Liver (tissue), 9 donors: Measurements from ENCODE around the gene PACSIN2. TPM values are rescaled to one million over a fixed set of nuclear protein-coding genes. Genes with fewer than 3 reads are reported as not detected.

Source experiments
- DNase-seq: peaks from one replicate; pipeline ENCODE4 v3.0.0-alpha.2; 2017; ENCODE audit warnings: low spot score
- H3K27ac ChIP-seq, 2 donors: one replicate each; pipeline ENCODE4 v1.7.0; 2013; ENCODE audit warnings: inconsistent platforms in 2 of 2, low read length in 2 of 2, control low read depth in 1 of 2, low read depth in 1 of 2, mild to moderate bottlenecking in 1 of 2
- H3K27me3 ChIP-seq, 4 donors: one replicate each; pipeline versions ENCODE4 v1.6.1 to v1.7.0; 2013; ENCODE audit warnings: low read length in 3 of 4, inconsistent platforms in 1 of 4, mild to moderate bottlenecking in 1 of 4, moderate library complexity in 1 of 4; ENCODE audit not compliant: control insufficient read depth in 4 of 4, insufficient read depth in 4 of 4
- H3K36me3 ChIP-seq, 4 donors: one replicate each; pipeline versions ENCODE4 v1.6.1 to v1.7.0; 2013; ENCODE audit warnings: low read length in 3 of 4, mild to moderate bottlenecking in 3 of 4, low read depth in 1 of 4, moderate library complexity in 1 of 4; ENCODE audit not compliant: control insufficient read depth in 4 of 4, insufficient read depth in 3 of 4
- H3K4me1 ChIP-seq, 4 donors: one replicate each; pipeline versions ENCODE4 v1.6.1 to v1.7.0; 2013; ENCODE audit warnings: low read length in 3 of 4, mild to moderate bottlenecking in 3 of 4, moderate library complexity in 1 of 4; ENCODE audit not compliant: control insufficient read depth in 4 of 4, insufficient read depth in 4 of 4
- H3K4me3 ChIP-seq, 3 donors: one replicate each; pipeline versions ENCODE4 v1.6.1 to v1.7.0; 2013; ENCODE audit warnings: low read length in 3 of 3, control low read depth in 1 of 3, low read depth in 1 of 3, mild to moderate bottlenecking in 1 of 3
- H3K9ac ChIP-seq, 2 donors: one replicate each; pipeline ENCODE4 v1.7.0; 2013; ENCODE audit warnings: low read length in 2 of 2, mild to moderate bottlenecking in 2 of 2, moderate library complexity in 2 of 2, control low read depth in 1 of 2, low read depth in 1 of 2
- H3K9me3 ChIP-seq, 4 donors: one replicate each; pipeline versions ENCODE4 v1.6.1 to v1.7.0; 2013; ENCODE audit warnings: low read length in 3 of 4; ENCODE audit not compliant: control insufficient read depth in 4 of 4
- JUND ChIP-seq, 2 donors: IDR thresholded peaks; 2 replicates each; pipeline ENCODE4 v1.6.1; 2016; ENCODE audit warnings: antibody characterized with exemption in 2 of 2
- MAX ChIP-seq: IDR thresholded peaks from 2 replicates; pipeline ENCODE4 v1.6.1; 2016; ENCODE audit warnings: antibody characterized with exemption
- NR2F2 ChIP-seq: IDR thresholded peaks from 2 replicates; pipeline ENCODE4 v1.6.1; 2016; ENCODE audit warnings: antibody characterized with exemption
- RXRA ChIP-seq, 2 donors: IDR thresholded peaks; 2 replicates each; pipeline ENCODE4 v1.6.1; 2017 to 2018; ENCODE audit warnings: antibody characterized with exemption in 2 of 2, mild to moderate bottlenecking in 1 of 2
- TAF1 ChIP-seq: conservative IDR thresholded peaks from 2 replicates; pipeline ENCODE4 v1.6.1; 2016; ENCODE audit warnings: antibody characterized with exemption, mild to moderate bottlenecking
- ZBTB33 ChIP-seq: IDR thresholded peaks from 2 replicates; pipeline ENCODE4 v1.6.1; 2016; ENCODE audit warnings: antibody characterized with exemption
- WGBS: extraction: QIAGEN DNeasy Blood & Tissue Kit; methylation state at CpG from one replicate; pipeline ENCODE4 v1.1.7; 2013; 5-methylcytosine and 5-hydroxymethylcytosine counted together
- polyA plus RNA-seq, 2 donors: library from polyadenylated mRNA; stranded (reverse) in 1 of 2; unstranded in 1 of 2; fragments of 200-250 nt in 1 of 2; fragments of >200 nt in 1 of 2; fragmentation: Nextera tagmentation in 1 of 2; extraction: Ambion mirVana in 1 of 2; gene quantifications; one replicate each; pipeline versions ENCODE4 v1.2.1 to v1.2.3, GENCODE V29; 2013 to 2015
- total RNA-seq, 2 donors: library from RNA; depleted of rRNA; stranded (reverse); fragments of >200 nt; gene quantifications; one replicate each; pipeline ENCODE4 v1.2.3, GENCODE V29; 2014
- TF ChIP-seq, protein P1 (sequence below): IDR thresholded peaks from 2 replicates; pipeline ENCODE4 v1.6.1; 2016; ENCODE audit warnings: antibody characterized with exemption, mild to moderate bottlenecking
- donor health status: healthy.
- donor health status: healthy.
- donor health status: healthy.
- donor health status: healthy.
- donor health status: healthy.

The PACSIN2 gene
- total and polyA plus RNA-seq, 4 donors = 9.1 to 31.4 (median 17.0) TPM

DNA sequence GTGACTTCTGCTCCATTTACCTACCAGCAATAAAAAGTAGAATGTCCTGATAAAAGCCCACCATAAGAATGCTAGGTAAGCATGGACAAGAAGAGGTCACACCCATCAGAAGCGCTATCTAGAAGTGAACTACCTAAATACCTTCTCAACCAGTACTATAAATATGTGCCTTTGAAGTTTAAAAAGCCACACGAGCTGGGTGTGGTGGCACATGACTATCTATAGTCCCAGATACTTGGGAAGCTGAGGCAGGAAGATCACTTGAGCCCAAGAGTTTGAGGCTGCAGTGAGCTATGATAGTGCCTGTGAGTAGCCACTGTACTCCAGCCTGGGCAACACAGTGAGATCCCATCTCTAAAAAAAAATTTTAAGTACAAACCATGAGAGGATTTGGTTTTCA lies 66.7 kb downstream of the PACSIN2 start:
- peaks cover 0 to 12% (median 2%) of the 10 kb centered on the region in 4 donors for H3K4me1 ChIP-seq
- TF ChIP-seq JUND (IDR thresholded peaks at IDR 0.05) (no peak), NR2F2 (no peak), TAF1 (no peak), ZBTB33 (no peak)
- TF ChIP-seq, protein P1, sequence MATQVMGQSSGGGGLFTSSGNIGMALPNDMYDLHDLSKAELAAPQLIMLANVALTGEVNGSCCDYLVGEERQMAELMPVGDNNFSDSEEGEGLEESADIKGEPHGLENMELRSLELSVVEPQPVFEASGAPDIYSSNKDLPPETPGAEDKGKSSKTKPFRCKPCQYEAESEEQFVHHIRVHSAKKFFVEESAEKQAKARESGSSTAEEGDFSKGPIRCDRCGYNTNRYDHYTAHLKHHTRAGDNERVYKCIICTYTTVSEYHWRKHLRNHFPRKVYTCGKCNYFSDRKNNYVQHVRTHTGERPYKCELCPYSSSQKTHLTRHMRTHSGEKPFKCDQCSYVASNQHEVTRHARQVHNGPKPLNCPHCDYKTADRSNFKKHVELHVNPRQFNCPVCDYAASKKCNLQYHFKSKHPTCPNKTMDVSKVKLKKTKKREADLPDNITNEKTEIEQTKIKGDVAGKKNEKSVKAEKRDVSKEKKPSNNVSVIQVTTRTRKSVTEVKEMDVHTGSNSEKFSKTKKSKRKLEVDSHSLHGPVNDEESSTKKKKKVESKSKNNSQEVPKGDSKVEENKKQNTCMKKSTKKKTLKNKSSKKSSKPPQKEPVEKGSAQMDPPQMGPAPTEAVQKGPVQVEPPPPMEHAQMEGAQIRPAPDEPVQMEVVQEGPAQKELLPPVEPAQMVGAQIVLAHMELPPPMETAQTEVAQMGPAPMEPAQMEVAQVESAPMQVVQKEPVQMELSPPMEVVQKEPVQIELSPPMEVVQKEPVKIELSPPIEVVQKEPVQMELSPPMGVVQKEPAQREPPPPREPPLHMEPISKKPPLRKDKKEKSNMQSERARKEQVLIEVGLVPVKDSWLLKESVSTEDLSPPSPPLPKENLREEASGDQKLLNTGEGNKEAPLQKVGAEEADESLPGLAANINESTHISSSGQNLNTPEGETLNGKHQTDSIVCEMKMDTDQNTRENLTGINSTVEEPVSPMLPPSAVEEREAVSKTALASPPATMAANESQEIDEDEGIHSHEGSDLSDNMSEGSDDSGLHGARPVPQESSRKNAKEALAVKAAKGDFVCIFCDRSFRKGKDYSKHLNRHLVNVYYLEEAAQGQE = no peak
- H3K9ac ChIP-seq = no peak overlapping the region
- no peaks in the 10 kb centered on the region for H3K27me3 ChIP-seq
- no peak overlapping the region for H3K4me3 ChIP-seq
- no peak for DNase-seq
- no peak overlapping the region for H3K27ac ChIP-seq
- no peaks in the 10 kb centered on the region for H3K36me3 ChIP-seq
- WGBS = 83% methylated on average over 2 of the region's 2 CpGs
- no peaks in the 10 kb centered on the region for H3K9me3 ChIP-seq

DNA sequence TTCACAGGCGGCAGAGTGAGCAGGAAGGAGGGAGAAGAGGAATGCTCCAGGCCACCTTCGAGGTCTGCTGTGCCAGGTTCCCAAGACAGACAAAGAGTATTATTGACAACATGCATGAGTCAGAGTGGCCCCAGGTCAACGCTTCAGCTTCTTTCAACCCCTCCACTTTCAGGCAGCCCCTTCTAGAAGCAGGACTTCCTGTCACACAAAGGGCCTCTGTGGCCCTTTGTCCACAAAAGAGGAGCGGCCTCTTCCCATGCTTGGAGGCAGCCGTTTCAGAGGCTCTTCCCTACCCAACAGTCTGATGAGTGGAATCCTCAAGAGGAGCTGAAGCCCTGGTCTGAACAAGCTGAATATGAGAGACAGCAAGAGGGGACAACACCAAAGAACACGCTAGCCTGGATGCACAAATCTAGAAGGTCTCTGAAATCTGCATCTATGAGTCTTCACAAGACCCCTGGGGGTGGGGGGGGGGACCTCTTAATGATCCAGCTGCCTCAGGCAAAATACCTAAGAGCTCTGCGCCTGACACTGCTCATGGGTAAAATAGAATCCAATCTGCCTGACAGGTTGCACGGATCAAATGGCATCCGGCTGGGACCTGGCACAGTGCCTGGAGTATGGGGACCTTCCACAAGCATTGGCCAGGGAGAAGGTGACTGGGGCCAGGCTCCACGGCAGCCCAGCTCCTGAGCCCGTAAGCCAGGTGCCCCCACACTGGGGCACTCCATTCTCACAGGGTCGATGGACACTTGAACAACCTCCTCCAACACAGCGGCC lies 67.5 kb downstream of the PACSIN2 start:
- DNase-seq = no peak
- 57% methylated on average over 13 of the region's 13 CpGs for WGBS
- H3K9me3 ChIP-seq = no peaks in the 10 kb centered on the region
- H3K36me3 ChIP-seq = no peaks in the 10 kb centered on the region
- no peaks in the 10 kb centered on the region for H3K27me3 ChIP-seq
- H3K9ac ChIP-seq = no peak overlapping the region
- peaks cover 0 to 12% (median 2%) of the 10 kb centered on the region in 4 donors for H3K4me1 ChIP-seq
- H3K4me3 ChIP-seq = no peak overlapping the region
- peak overlapping the region; percentile 6 to 39 for H3K27ac ChIP-seq
- TF ChIP-seq JUND (IDR thresholded peaks at IDR 0.05) (no peak), MAX (no peak), ZBTB33 (no peak), RXRA (IDR thresholded peaks at IDR 0.05) (no peak)
- TF ChIP-seq, protein P1 = no peak
